ENCODE data around the gene EXD2. TPM values are rescaled to one million over a fixed set of nuclear protein-coding genes. Genes with fewer than 3 reads are reported as not detected.

EXD2 gene
- polyA plus RNA-seq, 1 experiment = 16.7 TPM

- H3K4me3 ChIP-seq (ENCODE audit: low read depth, low read length) = peak overlapping the region; percentile 63
- POLR2A ChIA-PET = no interaction called here
- TF ChIP-seq, protein P1, sequence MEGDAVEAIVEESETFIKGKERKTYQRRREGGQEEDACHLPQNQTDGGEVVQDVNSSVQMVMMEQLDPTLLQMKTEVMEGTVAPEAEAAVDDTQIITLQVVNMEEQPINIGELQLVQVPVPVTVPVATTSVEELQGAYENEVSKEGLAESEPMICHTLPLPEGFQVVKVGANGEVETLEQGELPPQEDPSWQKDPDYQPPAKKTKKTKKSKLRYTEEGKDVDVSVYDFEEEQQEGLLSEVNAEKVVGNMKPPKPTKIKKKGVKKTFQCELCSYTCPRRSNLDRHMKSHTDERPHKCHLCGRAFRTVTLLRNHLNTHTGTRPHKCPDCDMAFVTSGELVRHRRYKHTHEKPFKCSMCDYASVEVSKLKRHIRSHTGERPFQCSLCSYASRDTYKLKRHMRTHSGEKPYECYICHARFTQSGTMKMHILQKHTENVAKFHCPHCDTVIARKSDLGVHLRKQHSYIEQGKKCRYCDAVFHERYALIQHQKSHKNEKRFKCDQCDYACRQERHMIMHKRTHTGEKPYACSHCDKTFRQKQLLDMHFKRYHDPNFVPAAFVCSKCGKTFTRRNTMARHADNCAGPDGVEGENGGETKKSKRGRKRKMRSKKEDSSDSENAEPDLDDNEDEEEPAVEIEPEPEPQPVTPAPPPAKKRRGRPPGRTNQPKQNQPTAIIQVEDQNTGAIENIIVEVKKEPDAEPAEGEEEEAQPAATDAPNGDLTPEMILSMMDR (IDR thresholded peaks at IDR 0.05; ENCODE audit: low read depth, low read length) = peak; percentile 37
- no peak for DNase-seq (ENCODE audit: low read depth, low spot score)
- peaks cover 50% of the 10 kb centered on the region for H3K27me3 ChIP-seq (ENCODE audit: control insufficient read depth, insufficient read depth, low read length)
- CTCF ChIA-PET = interaction anchor here (0.7 to 1.0 kb wide), 2 partner anchors 10 to 141 kb away, joined by 3 read pairs; no protein-coding TSS in a partner anchor
- no peak overlapping the region for H3K27ac ChIP-seq (ENCODE audit: low read depth, low read length)
- H3K9me3 ChIP-seq (ENCODE audit: control insufficient read depth, insufficient read depth, low read length) = no peaks in the 10 kb centered on the region
Measured at GRCh38 chr14:69260861-69261564, 69.7 kb downstream of the EXD2 start.

DNA sequence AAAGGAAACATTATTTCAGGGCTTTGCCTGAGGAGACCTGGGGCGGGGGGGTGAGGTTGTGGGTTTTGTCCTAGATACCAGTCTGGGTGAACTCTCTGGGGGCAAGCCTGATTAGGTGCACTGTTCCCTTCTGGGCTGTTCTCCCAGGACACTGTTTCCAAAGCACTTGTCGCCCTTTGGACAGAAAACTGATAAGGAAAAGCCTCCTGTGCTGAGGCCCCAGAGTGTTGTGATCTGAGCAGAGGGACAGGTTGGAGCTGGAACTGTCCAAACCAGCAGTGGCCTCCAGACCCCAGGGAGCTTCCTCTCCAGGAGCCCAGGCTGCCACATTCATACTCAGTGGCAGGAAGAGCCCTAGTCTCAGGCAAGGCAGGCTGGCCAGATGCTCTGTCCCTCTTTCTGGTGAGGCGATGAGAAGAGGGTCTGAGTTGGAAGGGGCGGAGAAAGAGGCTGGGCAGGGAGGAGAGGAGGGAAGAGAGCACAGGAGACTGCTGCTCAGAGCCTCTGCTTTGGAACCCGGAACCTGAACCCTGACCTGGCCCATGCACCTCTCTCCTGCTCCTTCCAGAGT, 70.5 kb downstream of the EXD2 start:
- TF ChIP-seq, protein P1 (IDR thresholded peaks at IDR 0.05; ENCODE audit: low read depth, low read length) = no peak
- Histone ChIP-seq H3K9me3 (ENCODE audit: control insufficient read depth, insufficient read depth, low read length) (no peaks in the 10 kb centered on the region), H3K27ac (ENCODE audit: low read depth, low read length) (no peak overlapping the region), H3K27me3 (ENCODE audit: control insufficient read depth, insufficient read depth, low read length) (peaks cover 43% of the 10 kb centered on the region), H3K4me3 (ENCODE audit: low read depth, low read length) (no peak overlapping the region)
- POLR2A ChIA-PET = no interaction called here
- DNase-seq (ENCODE audit: low read depth, low spot score) = no peak
- CTCF ChIA-PET = interaction anchor here (0.5 to 2.6 kb wide), 5 partner anchors 9 to 37 kb away, joined by 3 to 9 read pairs (median 3); no protein-coding TSS in a partner anchor

DNA sequence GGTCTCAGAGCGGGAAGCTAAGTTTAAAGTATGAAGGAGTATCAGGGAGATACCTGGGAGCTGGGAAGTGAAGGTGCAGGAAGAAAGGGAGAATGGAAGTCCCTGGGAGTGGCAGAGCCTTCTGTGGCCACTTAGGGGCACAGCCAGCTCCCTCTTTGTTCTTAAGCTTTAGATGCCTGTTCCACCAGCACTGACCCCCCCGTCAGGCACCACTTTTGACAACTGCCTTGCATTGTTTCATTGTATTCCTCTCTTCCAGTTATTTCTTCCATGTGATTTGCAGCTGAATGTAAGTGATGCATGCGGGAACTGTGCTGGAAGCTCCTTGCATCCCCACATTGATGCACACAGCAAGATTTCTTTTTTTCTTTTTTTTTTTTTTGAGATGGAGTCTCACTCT, 71.2 kb downstream of the EXD2 start:
- peaks cover 38% of the 10 kb centered on the region for H3K27me3 ChIP-seq (ENCODE audit: control insufficient read depth, insufficient read depth, low read length)
- TF ChIP-seq, protein P1 (IDR thresholded peaks at IDR 0.05; ENCODE audit: low read depth, low read length) = no peak
- H3K9me3 ChIP-seq (ENCODE audit: control insufficient read depth, insufficient read depth, low read length) = no peaks in the 10 kb centered on the region
- ChIA-PET POLR2A (interaction anchor here (0.6 kb wide), 1 partner anchor 1272 kb away, joined by 3 read pairs; no protein-coding TSS in a partner anchor), CTCF (interaction anchor here (0.5 to 2.6 kb wide), 5 partner anchors 8 to 36 kb away, joined by 3 to 9 read pairs (median 3); no protein-coding TSS in a partner anchor)
- H3K27ac ChIP-seq (ENCODE audit: low read depth, low read length) = no peak overlapping the region
- DNase-seq (ENCODE audit: low read depth, low spot score) = no peak
- no peak overlapping the region for H3K4me3 ChIP-seq (ENCODE audit: low read depth, low read length)

GRCh38 chr14:69263364-69263763, 72.1 kb downstream of the EXD2 start:
- Histone ChIP-seq H3K4me3 (ENCODE audit: low read depth, low read length) (no peak overlapping the region), H3K27me3 (ENCODE audit: control insufficient read depth, insufficient read depth, low read length) (peaks cover 29% of the 10 kb centered on the region), H3K9me3 (ENCODE audit: control insufficient read depth, insufficient read depth, low read length) (no peaks in the 10 kb centered on the region), H3K27ac (ENCODE audit: low read depth, low read length) (no peak overlapping the region)
- CTCF ChIA-PET = interaction anchor here (2.6 kb wide), 1 partner anchor 20 kb away, joined by 9 read pairs; no protein-coding TSS in a partner anchor
- POLR2A ChIA-PET = interaction anchor here (0.8 kb wide), 2 partner anchors 54 to 113 kb away, joined by 3 read pairs; no protein-coding TSS in a partner anchor
- TF ChIP-seq, protein P1 (IDR thresholded peaks at IDR 0.05; ENCODE audit: low read depth, low read length) = no peak
- DNase-seq (ENCODE audit: low read depth, low spot score) = peak; percentile 59

- Histone ChIP-seq H3K27me3 (ENCODE audit: control insufficient read depth, insufficient read depth, low read length) (peaks cover 26% of the 10 kb centered on the region), H3K27ac (ENCODE audit: low read depth, low read length) (no peak overlapping the region), H3K4me3 (ENCODE audit: low read depth, low read length) (no peak overlapping the region), H3K9me3 (ENCODE audit: control insufficient read depth, insufficient read depth, low read length) (no peaks in the 10 kb centered on the region)
- TF ChIP-seq, protein P1 (IDR thresholded peaks at IDR 0.05; ENCODE audit: low read depth, low read length) = no peak
- POLR2A ChIA-PET = interaction anchor here (0.8 kb wide), 2 partner anchors 53 to 113 kb away, joined by 3 read pairs; no protein-coding TSS in a partner anchor
- CTCF ChIA-PET = interaction anchor here (2.6 kb wide), 1 partner anchor 20 kb away, joined by 9 read pairs; no protein-coding TSS in a partner anchor
- no peak for DNase-seq (ENCODE audit: low read depth, low spot score)
Measured at GRCh38 chr14:69263771-69264170, 72.5 kb downstream of the EXD2 start.

All from AG04450 (cell line).